Measurements from ENCODE around the gene ATXN2.

Gene ATXN2

GRCh38 chr12:111435661-111436201 lies 163.4 kb downstream of the ATXN2 start:
- DNase-seq (ENCODE audit: low read depth): no peak
- no peak for TF ChIP-seq CTCF (IDR thresholded peaks at IDR 0.05; ENCODE audit: insufficient read depth, low read depth, low read length, missing control alignments)
- H3K4me3 ChIP-seq (ENCODE audit: low read length): no peak overlapping the region

- no peak overlapping the region for H3K4me3 ChIP-seq (ENCODE audit: low read length)
- DNase-seq (ENCODE audit: low read depth): no peak
- TF ChIP-seq CTCF (IDR thresholded peaks at IDR 0.05; ENCODE audit: insufficient read depth, low read depth, low read length, missing control alignments): no peak
Observed at GRCh38 chr12:111434680-111435338, 164.3 kb downstream of the ATXN2 start.

- H3K4me3 ChIP-seq (ENCODE audit: low read length): no peak overlapping the region
- no peak for TF ChIP-seq CTCF (IDR thresholded peaks at IDR 0.05; ENCODE audit: insufficient read depth, low read depth, low read length, missing control alignments)
- no peak for DNase-seq (ENCODE audit: low read depth)
Observed at GRCh38 chr12:111434049-111434448, 165.1 kb downstream of the ATXN2 start.

- DNase-seq (ENCODE audit: low read depth): peak; percentile 45
- H3K4me3 ChIP-seq (ENCODE audit: low read length): no peak overlapping the region
- TF ChIP-seq CTCF (IDR thresholded peaks at IDR 0.05; ENCODE audit: insufficient read depth, low read depth, low read length, missing control alignments): no peak
Observed at GRCh38 chr12:111431772-111432171, 167.3 kb downstream of the ATXN2 start.

GRCh38 chr12:111430433-111431353 lies 168.4 kb downstream of the ATXN2 start:
- DNase-seq (ENCODE audit: low read depth): no peak
- TF ChIP-seq CTCF (IDR thresholded peaks at IDR 0.05; ENCODE audit: insufficient read depth, low read depth, low read length, missing control alignments): no peak
- no peak overlapping the region for H3K4me3 ChIP-seq (ENCODE audit: low read length)

GRCh38 chr12:111429828-111430432 lies 169.2 kb downstream of the ATXN2 start:
- H3K4me3 ChIP-seq (ENCODE audit: low read length): no peak overlapping the region
- no peak for DNase-seq (ENCODE audit: low read depth)
- TF ChIP-seq CTCF (IDR thresholded peaks at IDR 0.05; ENCODE audit: insufficient read depth, low read depth, low read length, missing control alignments): no peak
